IPS-NIHi7 (cell line): ENCODE results near the gene LMAN1.

Experiments
- DNase-seq: peaks from one replicate; pipeline ENCODE4 v3.0.0; 2012; ENCODE audit warnings: mixed read lengths; ENCODE audit errors: extremely low spot score

Gene LMAN1

DNA sequence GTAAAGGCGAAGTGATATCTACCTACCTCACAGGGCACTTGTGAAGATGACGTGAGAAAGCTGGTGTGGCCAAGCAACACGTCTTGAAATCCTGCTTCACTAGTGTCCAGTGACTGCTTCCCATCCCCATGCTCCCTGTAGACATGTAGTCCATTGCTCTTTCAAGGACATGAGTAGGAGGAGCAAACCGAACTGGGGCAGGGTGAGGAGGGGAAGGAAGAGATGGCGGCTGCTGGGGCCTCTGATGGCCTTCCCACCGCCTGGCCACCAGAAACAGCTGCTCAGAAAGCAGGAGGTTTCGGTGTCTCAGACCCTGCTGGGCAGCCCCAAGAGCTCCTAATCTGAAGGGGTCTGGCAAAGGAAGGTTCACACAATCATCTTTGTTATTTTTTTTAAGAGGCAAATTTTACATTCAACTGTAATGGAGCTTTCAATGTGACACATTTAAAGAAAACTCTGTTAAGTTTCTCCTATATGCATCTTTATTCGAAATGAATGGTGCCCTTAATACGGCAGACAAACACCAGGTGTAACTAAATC, 55.3 kb downstream of the LMAN1 start:
- DNase-seq = no peak

DNA sequence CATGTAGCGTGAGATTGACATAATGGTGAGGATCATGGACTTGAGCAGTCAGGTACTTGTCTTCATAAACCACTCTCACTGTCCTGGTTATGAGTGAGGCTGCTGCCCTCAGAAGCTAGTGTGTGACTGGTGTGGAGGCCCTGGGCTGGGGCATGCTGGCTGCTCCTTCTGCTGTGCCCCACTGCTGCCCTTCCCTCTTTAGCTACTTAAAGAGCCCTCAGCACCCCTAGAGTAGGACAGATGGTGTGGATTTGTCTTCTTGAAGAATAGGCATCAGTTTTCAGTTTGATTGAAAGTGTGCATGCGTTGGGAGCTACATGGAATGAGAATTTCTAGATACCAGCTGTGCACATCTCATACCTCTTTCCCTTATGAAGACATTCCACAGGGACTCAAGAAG, 56.1 kb downstream of the LMAN1 start:
- DNase-seq = no peak

DNA sequence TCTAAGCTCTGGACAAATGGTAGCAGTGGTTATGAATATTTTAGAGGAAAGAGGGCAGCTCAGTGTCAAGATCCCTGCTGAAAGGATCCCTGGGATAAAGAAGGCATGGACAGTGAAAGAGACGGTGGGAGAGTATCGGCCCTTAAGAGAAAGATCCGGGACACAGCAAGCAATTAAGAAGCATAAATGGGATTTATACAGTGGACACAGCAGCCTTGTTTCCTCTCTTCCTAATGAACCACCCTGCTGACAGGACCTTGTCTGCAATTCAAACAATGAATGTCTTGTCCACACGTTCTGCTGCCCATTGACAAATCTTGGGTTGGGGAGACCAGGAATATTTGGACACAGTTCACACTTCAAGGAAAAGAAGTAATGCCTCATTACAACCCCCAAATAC, 57.1 kb downstream of the LMAN1 start:
- DNase-seq = no peak

DNA sequence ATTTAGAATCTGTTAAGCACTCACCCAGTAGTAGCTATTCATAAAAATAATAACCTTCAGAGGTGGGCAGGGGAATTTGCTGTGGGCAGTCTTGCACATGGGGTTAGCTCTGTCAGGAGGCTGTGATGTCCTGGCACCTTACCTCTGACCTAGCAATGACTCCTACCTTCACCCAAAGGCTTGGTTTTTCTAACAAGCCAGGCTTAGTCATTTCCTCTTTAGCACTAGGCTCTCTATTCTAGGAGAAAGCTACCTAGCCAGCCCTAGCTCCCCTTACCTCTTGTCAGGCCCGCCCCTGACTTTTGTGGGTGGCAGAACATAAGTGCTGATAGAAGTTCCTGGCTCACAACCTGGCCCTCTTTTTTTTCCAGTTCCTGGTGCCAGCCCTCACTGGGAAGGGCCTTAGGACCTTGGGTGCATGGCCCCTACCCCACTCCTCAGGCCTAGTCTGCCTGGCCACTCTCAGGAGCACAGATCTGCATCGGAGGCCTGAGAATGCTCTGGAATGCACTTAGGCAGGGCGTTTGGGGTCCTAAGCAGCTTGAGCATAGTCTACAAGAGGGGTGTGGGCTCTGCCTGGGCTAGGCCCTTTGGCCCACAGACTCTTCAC, 58.3 kb downstream of the LMAN1 start:
- DNase-seq = no peak

DNA sequence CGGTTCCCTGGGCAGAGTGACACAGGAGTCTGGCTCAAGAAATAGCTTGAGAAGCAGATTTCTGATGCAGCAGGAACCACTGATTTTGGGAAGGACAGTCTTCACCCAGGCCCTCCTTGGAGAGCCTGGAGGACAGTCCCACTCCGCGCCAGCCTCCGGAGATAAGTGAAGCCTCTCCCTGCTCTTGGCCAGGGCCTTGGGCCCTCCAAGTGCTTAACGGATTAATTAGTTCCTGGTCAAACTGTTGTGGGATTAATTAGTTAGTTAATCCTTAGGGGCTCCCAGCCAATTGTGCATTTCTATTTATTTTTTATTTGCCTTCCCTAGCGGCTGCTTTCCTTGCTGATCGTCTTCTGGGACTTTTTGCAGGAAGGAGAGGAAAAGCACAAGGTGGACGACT, 60.2 kb downstream of the LMAN1 start:
- no peak for DNase-seq

DNA sequence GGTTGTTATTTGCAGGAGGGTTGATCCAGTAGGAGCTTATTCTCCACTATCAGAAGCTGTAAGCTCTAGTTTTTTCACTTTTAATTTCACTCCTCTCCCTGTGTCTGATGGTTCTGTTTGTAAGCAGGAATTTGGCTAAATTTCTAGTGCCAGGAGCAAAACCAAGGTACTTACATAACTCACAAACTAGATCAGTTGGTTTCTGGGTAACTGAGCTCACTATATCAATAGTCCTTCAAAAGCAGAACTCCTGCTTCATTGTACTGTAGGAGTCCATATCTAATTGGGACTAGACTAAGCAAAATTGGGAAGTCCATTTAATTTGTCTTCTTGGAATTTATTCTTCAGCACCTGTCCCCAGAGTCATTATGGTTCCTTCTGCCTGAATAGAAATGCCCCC, 65.7 kb downstream of the LMAN1 start:
- DNase-seq = no peak

DNA sequence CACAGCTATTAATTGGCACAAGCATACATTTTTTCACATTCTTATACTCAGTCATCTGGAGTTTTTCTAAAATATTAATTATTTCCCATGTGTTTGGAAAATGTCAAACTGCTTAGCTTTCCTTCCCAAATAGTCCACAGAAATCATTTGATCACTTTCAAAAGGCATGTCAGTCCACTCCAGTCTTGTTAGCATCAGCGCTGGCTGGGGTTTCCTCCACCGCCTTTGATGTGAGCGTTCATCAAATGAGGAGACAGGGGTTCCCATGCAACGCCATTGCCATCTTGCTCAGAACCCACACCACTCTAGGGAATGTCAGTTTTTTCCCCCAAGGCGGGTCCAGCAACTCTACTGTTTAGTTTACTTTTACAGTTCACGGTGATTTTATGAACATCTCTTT, 72.7 kb downstream of the LMAN1 start:
- DNase-seq = no peak

DNA sequence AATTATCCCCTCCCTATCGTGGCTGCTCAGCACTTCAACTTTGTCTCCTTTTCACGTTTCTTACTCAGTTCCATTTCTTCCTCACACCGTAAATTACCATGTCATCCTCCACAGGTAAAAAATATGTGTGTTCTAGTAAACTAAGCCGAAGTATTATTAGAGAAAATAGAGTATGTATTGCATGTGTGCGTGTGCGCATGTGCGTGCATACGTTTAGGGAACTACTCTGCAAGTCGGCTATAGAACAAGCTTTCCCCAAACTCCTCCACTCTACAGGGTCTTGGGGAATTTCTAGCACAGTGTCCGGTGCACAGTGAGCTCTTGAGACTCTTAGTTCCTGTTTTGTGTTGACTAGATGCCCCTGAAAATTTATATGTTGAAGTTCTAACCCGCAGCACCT, 76.7 kb downstream of the LMAN1 start:
- no peak for DNase-seq

DNA sequence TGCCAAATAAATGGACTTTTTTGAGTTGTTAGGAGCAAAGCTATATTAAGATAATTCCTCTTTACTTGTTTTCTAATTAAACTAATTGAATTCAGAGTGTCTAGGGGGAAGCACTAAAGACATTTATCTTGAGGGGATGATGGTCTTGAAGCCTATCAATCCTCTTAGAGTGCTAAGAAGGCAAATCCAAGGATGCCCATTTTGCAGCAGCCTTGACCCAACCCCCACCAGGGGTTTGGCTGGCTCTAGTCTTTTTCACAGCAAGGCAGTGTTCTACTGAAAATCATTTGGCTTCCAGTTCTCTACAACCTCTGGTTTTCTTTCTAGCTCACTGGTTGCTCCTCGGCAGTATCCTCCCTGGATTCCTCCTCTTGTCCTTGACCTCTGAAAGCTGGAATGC, 79.3 kb downstream of the LMAN1 start:
- no peak for DNase-seq

DNA sequence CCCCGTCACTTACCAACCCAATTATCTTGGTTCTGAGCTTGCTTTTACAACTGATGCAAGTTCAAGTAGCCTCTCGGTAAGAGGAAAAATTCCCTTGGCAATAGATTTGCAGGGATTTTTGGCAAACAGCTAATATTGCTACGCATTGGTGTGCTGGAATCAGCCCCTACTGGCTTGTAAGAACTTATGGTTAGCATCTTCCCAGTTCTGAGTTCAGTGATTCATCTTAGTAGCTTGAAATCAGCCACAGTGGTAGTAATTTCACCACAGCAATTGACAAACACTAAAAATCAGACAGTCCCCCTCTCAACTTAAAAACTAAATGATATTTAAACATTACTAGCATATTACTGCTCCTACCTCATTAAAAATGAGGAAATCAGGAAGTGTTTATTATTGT, 79.9 kb downstream of the LMAN1 start:
- no peak for DNase-seq

DNA sequence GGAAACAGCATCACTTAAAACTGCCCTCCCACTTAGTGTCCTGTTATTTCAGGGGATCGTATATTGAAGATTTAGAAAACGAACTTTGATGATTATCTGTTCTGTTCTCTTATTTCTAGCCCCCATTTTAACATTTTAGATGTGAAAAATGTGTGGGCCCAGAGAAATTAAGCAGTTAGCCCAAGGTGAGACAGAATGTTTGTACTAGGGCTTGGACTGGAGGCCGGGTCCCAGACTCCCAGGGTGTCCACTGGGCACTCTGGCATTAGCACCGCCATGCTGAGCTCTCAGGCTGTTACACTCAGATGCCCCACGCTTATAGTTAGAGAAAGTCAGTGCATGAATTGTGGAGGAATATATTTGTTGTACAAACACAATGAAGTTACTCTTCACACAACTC, 80.3 kb downstream of the LMAN1 start:
- no peak for DNase-seq
